Testis (tissue), 3 donors: ENCODE data around the gene TWIST2. TPM values are rescaled to one million over a fixed set of nuclear protein-coding genes. Genes with fewer than 3 reads are reported as not detected.
A peak's percentile ranks its signal among the peaks of the same experiment; 100 is the strongest.

Experiments
- DNase-seq: peaks from one replicate; pipeline ENCODE4 v3.0.0-alpha.2; 2019
- H3K27ac ChIP-seq, 2 donors: fragments of 200-600 bp; sonication (generic); one replicate each; pipeline ENCODE4 v1.5.1; 2019
- H3K27me3 ChIP-seq: fragments of 200-600 bp; sonication (generic); one replicate; pipeline ENCODE4 v1.5.1; 2019
- H3K36me3 ChIP-seq: fragments of 200-600 bp; sonication (generic); one replicate; pipeline ENCODE4 v1.5.1; 2017; ENCODE audit warnings: low read depth; ENCODE audit errors: missing control alignments
- H3K4me1 ChIP-seq: fragments of 200-600 bp; sonication (generic); one replicate; pipeline ENCODE4 v1.5.1; 2019
- H3K4me3 ChIP-seq, 2 donors: fragments of 200-600 bp; sonication (generic); one replicate each; pipeline ENCODE4 v1.5.1; 2017 to 2019
- H3K9me3 ChIP-seq: fragments of 200-600 bp; sonication (generic); one replicate; pipeline ENCODE4 v1.5.1; 2017
- POLR2A ChIP-seq: fragments of 450-650 bp; IDR thresholded peaks from one replicate; pipeline ENCODE4 v1.6.1; 2017; ENCODE audit warnings: antibody characterized with exemption, mild to moderate bottlenecking, moderate library complexity
- WGBS, 2 donors: methylation state at CpG; one replicate each; pipeline ENCODE4 v1.1.5; 2018; 5-methylcytosine and 5-hydroxymethylcytosine counted together
- intact Hi-C: fragments of 100-400 bp; cut with DNase I; formaldehyde crosslinking; loops from one replicate; pipeline ENCODE4 v1.15.1; 2023; ENCODE audit warnings: low total_unique reads
- polyA plus RNA-seq: library from polyadenylated mRNA; stranded (reverse); fragments of 350-450 nt; fragmentation: Illumina TruSeq; extraction: RNeasy Lipid Tissue Mini Kit (QIAGEN cat#74804); gene quantifications from one replicate; pipeline ENCODE4 v1.2.3, GENCODE V29; 2014; ENCODE audit warnings: low read depth, low replicate concordance; ENCODE audit not compliant: insufficient read depth
- total RNA-seq, 2 donors: library from RNA; depleted of rRNA; stranded (reverse); fragments of >200 nt; gene quantifications; one replicate each; pipeline ENCODE4 v1.2.3, GENCODE V29; 2016
- TF ChIP-seq, protein P1 (sequence below), 3 experiments: fragments of 450-650 bp in 2 of 3; fragments of 200-600 bp in 1 of 3; sonication (generic) in 1 of 3; IDR thresholded peaks; one replicate each; pipeline ENCODE4 v1.5.1; 2016 to 2019; ENCODE audit warnings: antibody characterized with exemption in 3 of 3, mild to moderate bottlenecking in 2 of 3, moderate library complexity in 1 of 3

Gene TWIST2
- total and polyA plus RNA-seq, 3 donors from 2014 or later, result 5.0 to 11.3 (median 10.3) TPM

DNA sequence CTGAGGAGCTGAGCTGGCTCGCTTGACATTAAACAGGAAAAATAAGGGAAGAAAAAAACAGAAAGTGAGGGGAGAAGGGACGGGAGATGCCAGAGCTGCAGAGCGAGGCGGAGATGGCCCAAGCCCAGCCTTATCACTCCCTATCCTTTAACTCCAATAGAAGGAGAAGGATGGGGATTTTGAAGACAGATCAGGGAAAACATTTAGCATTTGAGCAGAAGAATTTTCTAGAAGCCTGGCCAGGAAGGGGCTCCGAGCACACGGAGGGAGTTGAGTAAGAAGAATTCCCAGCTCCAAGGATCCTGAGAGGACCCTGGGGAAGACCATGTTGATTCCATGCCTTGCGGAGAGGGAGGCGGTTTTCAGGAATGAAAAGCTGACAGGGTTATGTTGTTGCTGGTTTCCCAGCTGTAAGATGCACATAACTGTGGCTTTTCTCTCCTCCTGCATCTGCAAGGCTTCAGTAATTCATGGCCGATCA is 35.6 kb downstream of the TWIST2 start:
- peak overlapping the region in 1 of 2 donors; percentile 15 for H3K27ac ChIP-seq

DNA sequence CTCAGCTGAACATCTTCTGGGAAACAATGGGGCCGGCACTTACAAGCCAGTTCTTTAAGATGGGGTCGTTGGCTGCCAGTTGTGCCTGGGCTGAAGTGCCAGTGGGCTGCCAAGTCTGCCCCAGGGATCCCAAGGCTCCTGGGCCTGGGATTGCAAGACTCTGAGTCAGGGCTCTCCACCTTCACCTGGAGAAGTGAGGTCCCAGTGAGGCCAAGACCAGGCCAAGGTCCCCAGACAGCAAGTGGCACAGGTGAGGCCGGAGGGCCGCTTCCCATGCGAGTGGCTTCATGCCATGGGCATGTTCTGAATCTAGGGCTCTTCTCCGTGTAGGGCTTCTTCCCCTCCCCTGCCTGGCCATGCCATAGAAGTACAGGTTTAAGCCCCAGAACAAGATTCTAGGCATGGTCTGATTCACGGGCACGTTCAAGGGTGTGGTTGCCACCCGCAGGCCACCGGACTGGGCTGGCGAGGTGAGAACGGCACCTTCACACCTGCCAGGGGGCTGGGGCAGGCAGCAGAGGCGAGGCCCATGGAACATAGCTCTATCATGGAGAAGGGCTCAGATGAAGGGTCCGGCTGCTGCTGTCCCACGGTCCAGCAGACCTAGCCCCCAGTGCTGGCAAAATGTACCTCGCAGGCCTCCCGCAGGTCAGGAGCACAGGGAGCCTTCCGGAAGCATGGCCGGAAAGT is 36.4 kb downstream of the TWIST2 start:
- Histone ChIP-seq H3K4me3 (no peak overlapping the region), H3K36me3 (no peaks in the 10 kb centered on the region), H3K27me3 (no peaks in the 10 kb centered on the region), H3K27ac (no peak overlapping the region), H3K9me3 (no peaks in the 10 kb centered on the region), H3K4me1 (peaks cover 3% of the 10 kb centered on the region)
- WGBS, 2 donors, result 88 to 91% methylated on average over 8 to 18 of the region's 19 CpGs
- intact Hi-C loops, result no loop called here
- DNase-seq, result no peak
- TF ChIP-seq, protein P1, sequence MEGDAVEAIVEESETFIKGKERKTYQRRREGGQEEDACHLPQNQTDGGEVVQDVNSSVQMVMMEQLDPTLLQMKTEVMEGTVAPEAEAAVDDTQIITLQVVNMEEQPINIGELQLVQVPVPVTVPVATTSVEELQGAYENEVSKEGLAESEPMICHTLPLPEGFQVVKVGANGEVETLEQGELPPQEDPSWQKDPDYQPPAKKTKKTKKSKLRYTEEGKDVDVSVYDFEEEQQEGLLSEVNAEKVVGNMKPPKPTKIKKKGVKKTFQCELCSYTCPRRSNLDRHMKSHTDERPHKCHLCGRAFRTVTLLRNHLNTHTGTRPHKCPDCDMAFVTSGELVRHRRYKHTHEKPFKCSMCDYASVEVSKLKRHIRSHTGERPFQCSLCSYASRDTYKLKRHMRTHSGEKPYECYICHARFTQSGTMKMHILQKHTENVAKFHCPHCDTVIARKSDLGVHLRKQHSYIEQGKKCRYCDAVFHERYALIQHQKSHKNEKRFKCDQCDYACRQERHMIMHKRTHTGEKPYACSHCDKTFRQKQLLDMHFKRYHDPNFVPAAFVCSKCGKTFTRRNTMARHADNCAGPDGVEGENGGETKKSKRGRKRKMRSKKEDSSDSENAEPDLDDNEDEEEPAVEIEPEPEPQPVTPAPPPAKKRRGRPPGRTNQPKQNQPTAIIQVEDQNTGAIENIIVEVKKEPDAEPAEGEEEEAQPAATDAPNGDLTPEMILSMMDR (IDR thresholded peaks at IDR 0.05), result no peak
- TF ChIP-seq POLR2A, result no peak

More for the DNA sequence above, 35.6 kb downstream of the TWIST2 start:
- Histone ChIP-seq H3K9me3 (no peaks in the 10 kb centered on the region), H3K4me1 (peaks cover 3% of the 10 kb centered on the region), H3K36me3 (no peaks in the 10 kb centered on the region), H3K27me3 (no peaks in the 10 kb centered on the region), H3K4me3 (no peak overlapping the region)
- DNase-seq, result no peak
- no peak for TF ChIP-seq POLR2A
- TF ChIP-seq, protein P1 (IDR thresholded peaks at IDR 0.05), result no peak
- intact Hi-C loops, result no loop called here
- 61 to 76% methylated on average over 9 of the region's 9 CpGs for WGBS, 2 donors

DNA sequence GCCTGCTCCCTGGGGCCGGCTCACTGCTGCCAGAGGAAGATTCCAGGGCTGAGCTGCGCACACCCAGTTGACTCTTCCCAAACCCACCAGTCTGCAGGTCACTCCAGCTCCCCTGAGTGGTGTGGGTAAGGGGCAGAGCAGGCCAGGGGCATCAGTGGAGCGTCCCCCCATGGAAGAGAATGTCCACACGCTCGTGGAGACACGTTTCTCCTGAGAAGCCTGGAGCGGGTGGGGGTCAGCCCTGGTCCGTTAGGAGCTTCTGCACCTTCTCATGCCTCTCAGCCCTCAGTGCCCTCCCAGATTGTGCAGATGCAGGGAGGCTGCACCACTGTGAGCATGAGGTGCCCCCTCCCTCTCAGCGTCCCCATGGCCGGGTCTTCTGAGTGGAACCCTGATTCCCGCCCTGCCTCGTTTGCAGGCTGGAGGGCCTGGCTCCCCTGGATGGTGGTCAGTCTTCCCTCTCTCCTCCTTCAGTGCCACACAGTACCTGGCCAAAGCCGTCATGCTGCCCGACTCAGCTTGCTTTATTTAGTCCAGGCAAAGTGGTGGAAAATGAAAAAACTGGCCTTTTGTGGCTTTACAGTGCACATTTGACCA is 37.0 kb downstream of the TWIST2 start:
- no peak for DNase-seq
- Histone ChIP-seq H3K4me1 (peaks cover 3% of the 10 kb centered on the region), H3K27ac (no peak overlapping the region), H3K4me3 (no peak overlapping the region), H3K36me3 (no peaks in the 10 kb centered on the region), H3K27me3 (no peaks in the 10 kb centered on the region), H3K9me3 (no peaks in the 10 kb centered on the region)
- 93 to 95% methylated on average over 10 to 14 of the region's 14 CpGs for WGBS, 2 donors
- intact Hi-C loops, result no loop called here
- no peak for TF ChIP-seq POLR2A
- TF ChIP-seq, protein P1 (IDR thresholded peaks at IDR 0.05), result no peak

DNA sequence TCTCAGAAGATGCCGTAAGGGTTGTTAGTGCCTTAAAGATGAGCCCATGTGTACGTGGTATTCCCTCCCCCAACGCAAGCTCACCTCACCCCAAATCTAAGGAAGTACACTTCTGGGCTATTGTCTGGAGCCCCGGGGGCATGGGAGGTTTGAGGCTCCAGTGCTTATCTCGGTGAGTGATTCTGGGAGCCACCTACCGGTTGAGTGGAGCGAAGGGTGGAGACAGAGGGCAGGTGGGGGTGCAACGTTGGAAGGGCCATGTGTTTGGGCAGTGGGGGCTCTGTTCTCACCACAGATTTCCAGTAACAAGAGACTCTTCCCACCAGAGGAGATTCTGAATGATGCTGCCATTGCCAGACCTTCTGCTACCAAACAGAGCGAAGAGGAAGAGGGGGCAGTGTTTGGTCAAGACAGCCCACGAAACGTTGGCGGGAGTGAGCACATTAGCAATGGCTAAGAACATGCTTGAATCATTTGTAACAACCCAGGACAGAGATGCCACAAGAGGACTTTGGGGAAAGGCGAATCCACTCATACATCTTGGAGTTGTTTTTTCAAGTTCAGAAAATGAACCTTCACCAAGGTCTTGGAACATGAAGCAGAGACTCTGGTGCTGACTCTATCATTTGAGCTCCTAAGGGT is 38.7 kb downstream of the TWIST2 start:
- Histone ChIP-seq H3K27me3 (no peaks in the 10 kb centered on the region), H3K27ac (no peak overlapping the region), H3K9me3 (no peaks in the 10 kb centered on the region), H3K4me3 (no peak overlapping the region), H3K4me1 (peaks cover 3% of the 10 kb centered on the region), H3K36me3 (no peaks in the 10 kb centered on the region)
- TF ChIP-seq POLR2A, result no peak
- TF ChIP-seq, protein P1 (IDR thresholded peaks at IDR 0.05), result no peak
- DNase-seq, result no peak
- intact Hi-C loops, result no loop called here
- 85 to 86% methylated on average over 13 of the region's 13 CpGs for WGBS, 2 donors
